ENCODE measurements around the gene KRT75.
"Not testable (repeated sequence)": the region's sequence is repeated elsewhere in the genome, so short reads cannot be mapped to it uniquely, and the experiment has no call there.

KRT75 gene

GRCh38 chr12:52415870-52416750, 18.1 kb downstream of the KRT75 start:
- no peak for DNase-seq

DNA sequence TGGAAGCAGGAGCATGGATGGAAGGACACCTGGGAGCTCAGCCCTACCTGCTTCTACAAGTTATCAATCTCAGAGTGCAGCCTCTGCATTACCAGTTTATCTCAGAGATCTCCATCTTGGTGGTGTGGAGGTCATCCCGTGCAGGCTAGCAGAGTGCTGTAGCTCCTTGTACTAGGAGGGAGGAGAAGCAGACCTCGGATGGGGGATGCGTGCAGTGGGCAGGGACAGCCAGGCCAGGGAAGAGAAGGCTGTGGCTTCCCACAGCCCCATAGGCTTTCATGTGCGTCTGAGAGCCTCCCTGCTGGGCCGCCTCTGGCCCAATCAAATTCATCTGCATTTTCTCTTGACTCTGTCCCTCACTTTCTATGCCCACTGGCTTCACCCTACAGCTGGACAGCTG, 19.2 kb downstream of the KRT75 start:
- DNase-seq: no peak

- DNase-seq: no peak
Measured at GRCh38 chr12:52413782-52414345, 20.3 kb downstream of the KRT75 start.

- no peak for DNase-seq
Measured at GRCh38 chr12:52413202-52413601, 21.0 kb downstream of the KRT75 start.

DNA sequence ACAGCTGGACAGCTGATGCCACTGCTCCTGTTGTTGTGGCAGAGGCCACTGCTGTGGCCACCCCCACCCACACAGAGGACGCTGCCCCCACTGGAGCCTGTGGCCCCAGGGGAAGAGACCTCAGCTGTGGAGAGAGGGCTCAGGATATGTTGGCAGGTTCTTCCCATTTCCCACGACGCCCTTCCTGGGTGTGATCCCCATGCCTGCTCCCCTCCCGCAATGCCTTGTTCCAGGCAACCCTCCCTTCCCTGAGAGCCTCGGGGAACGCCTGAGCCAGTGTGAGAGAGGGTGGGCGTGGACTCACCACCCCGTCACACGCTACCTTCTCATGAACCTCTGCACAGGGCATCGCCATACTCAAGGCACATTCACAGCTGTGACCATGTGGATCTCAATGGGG, 22.4 kb downstream of the KRT75 start:
- no peak for DNase-seq

- DNase-seq: not testable (repeated sequence)
Measured at GRCh38 chr12:52410589-52411248, 23.5 kb downstream of the KRT75 start.

DNA sequence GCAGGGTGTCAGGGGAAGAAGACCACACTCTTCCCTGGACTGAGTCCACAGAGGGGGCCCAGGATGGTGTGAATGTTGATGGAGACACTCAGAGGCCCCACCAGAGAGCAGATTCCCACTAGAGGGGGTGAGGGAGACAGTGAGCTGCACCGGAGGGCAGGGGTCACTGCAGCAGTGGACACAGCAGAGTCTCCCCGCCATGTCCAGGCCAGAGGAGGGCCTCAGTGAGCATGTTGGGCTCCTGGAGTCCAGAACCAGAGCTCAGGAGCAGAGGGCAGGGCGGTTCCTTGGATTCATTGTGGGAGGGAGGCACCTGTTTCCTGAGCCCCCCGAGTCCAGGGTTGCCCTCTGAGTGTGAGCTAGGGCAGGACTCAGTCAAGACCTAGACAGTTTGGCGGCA, 26.3 kb downstream of the KRT75 start:
- DNase-seq: no peak

DNA sequence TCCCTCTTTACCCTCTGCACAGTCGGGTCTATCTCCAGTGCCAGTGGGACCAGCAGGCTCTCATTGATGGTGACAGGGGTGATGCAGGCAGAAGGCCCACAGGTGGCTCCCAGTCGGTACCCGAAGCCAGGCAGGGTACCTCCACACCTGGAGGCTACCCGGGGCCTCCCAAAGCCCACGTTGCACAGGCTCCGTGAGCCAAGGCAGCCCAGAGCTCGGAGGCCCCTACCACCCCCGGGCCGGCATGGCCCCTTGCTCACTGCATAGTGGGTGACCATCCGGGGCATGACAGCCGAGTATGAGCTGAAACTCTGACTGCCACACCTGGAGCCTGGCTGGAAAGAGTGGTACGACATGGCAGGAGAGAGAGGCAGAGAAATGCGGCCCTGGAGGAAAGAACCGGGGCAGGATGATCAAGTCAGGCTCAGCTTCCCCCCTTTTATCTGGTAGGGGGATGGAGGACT, 28.2 kb downstream of the KRT75 start, which contains the start of gene KRT82:
Gene KRT82, minus strand, starts transcription at position 414 of the 464 bp plus-strand sequence. Its CDS starts 58 bp downstream, at position 356.
- DNase-seq: no peak

DNA sequence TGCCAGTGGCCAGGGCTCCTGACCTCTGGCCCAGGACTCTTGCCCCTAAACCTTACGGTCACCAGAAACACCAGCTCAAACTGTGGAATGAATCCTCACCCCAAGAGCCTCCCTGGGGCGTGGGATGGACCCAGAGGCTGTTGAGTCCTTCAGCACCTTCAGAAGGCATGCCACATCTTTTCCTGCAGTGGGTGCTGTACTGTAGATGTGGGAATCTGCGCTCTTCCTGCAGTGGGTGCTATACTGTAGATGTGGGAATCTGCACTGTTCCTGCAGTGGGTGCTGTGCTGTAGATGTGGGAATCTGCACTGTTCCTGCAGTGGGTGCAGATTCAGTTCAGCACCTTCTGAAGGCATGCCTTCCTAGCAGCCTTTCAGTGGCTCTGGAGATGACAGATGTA, 29.2 kb downstream of the KRT75 start:
- DNase-seq: no peak

DNA sequence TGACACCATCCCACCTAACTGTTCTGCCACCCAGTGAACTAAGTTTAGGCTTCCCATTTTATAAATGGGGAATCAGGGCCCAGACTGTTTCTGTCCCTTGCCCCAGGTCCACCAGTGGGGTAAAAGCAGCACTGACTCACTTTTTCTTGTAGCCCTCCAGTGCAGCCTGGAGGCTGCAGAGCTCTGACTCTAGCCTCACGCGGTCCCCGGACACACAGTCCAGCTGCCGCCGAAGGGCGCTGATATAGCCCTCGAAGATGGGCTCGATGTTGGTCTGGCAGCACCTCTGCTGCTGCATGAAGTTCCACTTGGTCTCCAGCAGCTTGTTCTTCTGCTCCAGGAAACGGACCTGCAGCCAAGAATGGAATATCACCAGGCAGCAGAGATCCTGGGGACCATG, 30.6 kb downstream of the KRT75 start:
- no peak for DNase-seq

DNA sequence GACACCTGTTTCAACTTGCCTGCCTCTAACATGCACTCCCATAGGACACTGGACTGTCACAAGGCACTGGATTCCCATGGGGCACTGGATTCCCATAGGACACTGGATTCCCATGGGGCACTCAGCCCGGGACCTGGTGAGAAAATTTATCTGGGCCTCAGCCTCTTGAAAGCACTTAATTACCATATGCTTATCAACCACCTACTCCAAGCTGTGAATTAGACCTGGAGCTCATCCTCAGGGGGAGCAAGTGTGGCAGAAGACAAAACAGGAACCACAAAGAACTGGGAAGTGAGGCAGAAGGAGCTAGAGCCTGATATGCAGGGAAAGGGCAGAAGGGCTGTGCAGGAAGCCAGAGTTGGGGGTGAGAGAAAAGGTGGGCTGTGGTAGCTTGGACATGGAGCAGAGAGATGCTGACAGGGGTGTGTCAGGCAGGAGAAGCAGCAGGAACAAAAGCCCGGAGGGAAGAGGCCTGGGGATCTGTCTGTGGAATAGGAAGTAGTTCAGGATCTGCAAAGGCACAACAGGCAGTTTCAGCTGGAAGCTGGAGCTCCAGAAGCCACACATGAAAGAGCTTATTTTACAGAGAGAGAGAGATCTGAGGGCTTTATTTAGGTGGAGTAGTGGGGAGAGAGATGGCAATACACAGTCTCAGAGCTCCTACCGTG, 31.2 kb downstream of the KRT75 start:
- DNase-seq: no peak

DNA sequence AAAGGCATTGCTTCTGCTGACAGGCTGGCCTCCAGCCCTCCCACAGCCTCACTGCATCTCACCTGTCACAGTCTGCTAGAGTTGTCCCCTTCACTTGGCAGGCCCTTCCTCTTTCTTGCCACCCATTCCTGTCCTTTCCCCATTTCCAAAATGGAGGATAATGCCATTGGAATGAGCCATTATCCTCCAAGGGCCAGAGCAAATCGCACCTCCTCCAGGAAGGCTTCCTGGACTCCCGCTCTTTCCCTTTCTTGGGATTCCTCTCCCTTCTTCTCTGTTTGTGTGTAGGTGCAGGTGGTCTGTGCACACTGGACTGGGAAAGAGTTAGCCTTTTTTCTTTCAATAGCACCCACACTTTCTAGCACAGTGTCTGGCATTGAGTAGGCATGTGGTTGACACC, 31.8 kb downstream of the KRT75 start:
- DNase-seq: no peak

- DNase-seq: no peak
Measured at GRCh38 chr12:52401926-52402325, 32.2 kb downstream of the KRT75 start.

- DNase-seq: no peak
Measured at GRCh38 chr12:52401526-52401925, 32.6 kb downstream of the KRT75 start.

GRCh38 chr12:52400906-52401305, 33.3 kb downstream of the KRT75 start:
- no peak for DNase-seq

- no peak for DNase-seq
Measured at GRCh38 chr12:52399756-52400155, 34.4 kb downstream of the KRT75 start.

DNA sequence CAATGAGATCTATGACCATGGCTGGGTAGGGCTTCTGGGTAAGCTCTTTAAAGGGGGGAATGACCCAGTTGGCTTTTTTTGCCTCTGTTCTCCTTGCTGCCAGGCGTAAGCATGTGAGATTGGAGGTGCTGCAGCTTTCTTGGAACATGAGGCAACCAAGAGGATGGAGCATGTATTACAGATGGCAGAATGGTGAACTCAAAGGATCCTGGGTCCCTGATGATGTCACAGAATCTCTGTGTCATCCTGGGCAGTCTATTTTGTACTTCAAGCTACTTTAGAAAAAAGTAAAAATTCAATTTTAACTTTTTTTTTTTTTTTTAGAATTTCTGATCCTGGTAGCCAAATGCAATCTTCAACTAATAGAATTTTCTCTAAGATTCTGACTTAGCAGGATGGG, 36.0 kb downstream of the KRT75 start:
- DNase-seq: no peak

DNA sequence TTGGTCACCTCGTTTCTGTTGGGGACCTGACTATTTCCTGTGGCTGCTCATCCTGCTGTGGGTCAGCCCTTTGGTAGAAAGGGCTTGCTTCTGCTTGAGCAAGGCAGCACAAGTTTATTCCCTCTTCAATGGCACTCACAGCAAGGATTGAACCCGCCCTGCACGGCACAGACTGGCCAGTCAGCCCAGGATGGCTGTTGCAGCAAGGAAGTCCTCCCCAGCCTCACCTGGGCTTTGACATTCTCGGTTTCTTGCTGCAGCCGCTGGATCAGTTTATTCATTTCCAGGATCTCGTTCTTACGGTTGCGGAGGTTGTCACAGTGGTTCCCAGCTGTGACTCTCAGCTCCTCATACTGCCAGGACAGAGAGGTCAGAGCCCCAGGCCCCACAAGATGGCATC, 37.5 kb downstream of the KRT75 start:
- DNase-seq: no peak

DNA sequence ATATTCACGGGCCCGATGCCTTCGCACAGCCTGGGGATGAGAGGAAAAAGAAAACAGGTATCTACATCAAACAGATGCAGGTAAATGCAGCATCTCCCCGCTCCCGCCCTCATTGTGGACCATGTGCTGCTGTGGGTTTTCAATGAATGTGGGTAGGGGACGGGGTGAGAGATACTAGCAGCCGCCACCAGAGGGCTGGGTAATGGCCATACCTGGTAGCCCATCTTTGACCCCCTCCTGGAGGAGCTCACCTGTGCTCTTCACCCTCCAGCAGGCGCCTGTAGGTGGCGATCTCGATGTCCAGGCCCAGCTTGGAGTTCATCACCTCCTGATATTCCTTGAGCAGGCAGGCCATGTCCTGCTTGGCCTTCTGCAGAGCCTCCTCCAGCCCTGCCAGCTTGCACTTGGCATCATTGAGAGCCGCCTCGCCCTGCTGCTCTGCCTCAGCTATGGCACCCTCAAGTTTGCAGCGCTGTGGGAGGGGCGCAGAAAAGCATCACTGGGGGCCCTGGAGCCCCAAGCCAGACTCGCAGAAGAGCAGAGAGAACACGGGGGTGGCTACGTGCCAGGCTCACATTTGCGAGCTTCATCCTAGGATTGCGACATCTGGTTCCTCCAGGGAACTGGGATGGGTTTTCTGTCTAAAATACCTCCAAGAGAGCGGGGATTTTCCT, 38.3 kb downstream of the KRT75 start:
- no peak for DNase-seq

- DNase-seq: no peak
Measured at GRCh38 chr12:52394836-52395405, 39.2 kb downstream of the KRT75 start.

DNA sequence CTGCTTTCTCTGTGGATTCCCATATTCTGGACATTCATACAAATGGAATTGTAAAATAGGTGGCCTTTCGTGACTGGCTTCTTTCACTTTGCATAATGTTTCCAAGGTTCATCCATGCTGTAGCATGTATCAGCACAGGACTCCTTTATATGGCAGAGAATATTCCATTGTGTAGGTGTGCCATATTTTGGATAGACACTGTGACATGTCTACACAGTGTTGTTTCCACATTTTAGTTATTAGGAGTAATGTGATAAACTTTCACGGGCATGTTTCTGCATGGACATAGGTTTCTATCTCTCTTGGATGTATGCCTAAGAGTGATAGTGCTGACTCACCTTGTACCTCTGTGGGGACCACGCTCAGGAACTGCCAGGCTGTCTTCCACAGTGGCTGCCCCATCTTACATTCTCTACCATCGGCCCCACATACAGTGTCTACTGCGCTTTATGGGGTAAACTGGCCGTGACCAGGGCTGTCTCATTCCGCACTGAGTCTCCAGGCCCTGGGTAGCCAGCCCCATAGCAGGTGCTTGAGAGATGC, 41.6 kb downstream of the KRT75 start:
- DNase-seq: no peak

DNA sequence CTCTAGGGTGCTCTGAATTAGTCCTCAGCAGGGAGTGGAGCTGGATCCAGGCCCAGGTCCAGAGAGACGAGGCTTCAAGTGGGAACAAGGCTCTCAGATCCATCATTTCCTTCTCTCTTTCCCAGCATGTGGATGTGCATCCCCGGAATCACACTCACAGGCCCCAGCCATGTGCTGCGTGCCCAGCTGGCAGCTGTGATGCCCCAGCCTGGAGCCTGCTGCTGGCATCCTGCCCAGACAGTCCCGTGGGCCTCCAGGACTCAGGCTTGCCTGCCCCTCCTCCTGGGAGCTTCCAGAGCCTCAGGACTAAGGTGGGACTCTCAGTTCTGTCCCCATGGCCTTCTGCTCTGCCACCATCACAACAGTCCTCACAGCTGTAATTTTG, 42.6 kb downstream of the KRT75 start:
- no peak for DNase-seq

All from CD4-positive, alpha-beta T cell treated with Interferon gamma for 1 hour (primary cell).